SK-MEL-5 (cell line): ENCODE data around the gene TLR3. TPM values are rescaled to one million over a fixed set of nuclear protein-coding genes. Genes with fewer than 3 reads are reported as not detected.

Experiments
- DNase-seq: peaks from one replicate; pipeline ENCODE4 v3.0.0-alpha.2; 2016; ENCODE audit warnings: low read depth, low spot score
- in situ Hi-C: cut with HindIII; loops from 2 replicates; pipeline ENCODE4 v1.10.0; 2016; ENCODE audit warnings: low sequenced_read_pairs, high pct_unique_total_duplicates, low pct_unique_long_range_greater_than_20kb
- total RNA-seq: library from RNA; depleted of rRNA; stranded (reverse); fragments of >200 nt; shearing (Covaris generic); gene quantifications from 2 replicates; pipeline ENCODE4 v1.2.3, GENCODE V29; 2014

TLR3 gene
- total RNA-seq, 1 experiment from 2014 or later: 6.9 TPM

DNA sequence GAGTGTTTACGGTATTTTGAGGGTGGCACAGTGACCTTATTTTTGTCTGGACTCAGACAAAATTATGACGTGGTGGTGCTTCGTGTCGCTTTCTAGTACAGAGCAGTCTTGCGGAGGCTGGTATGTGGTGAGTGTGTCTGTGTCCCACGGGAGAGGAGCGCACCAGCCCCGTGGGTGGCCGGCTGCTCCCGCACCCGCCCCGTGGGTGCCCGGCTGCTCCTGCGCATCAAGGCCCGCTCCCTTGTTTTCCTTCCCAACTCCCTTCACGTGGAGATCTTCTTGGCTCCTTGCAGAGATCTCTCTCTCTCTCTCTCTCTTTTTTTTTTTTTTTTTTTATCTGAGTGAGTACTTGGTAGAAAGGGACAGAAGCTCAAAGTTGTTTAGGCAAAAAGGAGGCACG, 23.3 kb downstream of the TLR3 start:
- DNase-seq: no peak
- in situ Hi-C loops: no loop called here

DNA sequence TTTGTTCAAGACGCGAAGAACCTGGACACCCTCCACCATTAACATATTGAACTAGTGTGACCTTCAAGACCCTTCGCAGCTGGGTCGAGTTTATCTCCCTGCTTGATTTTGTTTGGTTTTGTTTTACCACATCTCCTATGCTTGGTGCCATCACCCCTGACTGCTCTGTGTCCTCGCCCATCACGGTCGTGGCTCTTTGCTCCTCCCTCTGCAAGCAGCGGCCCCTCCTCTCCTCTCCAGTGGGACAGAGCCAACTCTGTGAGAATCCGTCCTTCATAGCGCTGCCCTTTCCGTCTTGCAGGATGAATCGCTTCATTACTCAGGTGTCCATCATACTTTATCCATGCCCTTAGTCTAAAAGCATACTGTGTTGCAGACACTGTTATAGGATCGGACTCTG, 26.4 kb downstream of the TLR3 start:
- no peak for DNase-seq
- in situ Hi-C loops: no loop called here

- DNase-seq: no peak
These were observed 27.8 kb downstream of the TLR3 start for GRCh38 chr4:186096681-186097165.

DNA sequence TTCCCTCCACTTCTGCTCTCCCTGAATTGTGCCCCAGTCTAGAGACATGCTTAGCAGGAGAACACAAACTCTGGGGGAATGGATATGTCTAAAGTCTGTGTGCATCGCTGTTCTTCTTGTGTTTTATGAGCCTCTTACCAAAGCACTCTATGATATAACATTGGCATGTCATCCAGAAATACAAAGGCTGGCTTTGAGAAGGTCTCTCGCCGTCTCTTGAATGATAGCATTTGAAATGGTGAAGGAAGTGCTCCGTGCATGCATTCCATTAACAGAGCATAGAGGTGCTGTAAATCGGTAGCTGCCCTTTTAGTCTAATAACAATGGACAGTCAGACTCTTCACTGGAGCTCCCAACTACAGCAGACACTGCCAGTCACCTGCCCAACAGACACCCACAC, 28.4 kb downstream of the TLR3 start:
- in situ Hi-C loops: no loop called here
- peak; percentile 85 for DNase-seq

More at GRCh38 chr4:186096681-186097165, 27.8 kb downstream of the TLR3 start:
- in situ Hi-C loops: no loop called here

DNA sequence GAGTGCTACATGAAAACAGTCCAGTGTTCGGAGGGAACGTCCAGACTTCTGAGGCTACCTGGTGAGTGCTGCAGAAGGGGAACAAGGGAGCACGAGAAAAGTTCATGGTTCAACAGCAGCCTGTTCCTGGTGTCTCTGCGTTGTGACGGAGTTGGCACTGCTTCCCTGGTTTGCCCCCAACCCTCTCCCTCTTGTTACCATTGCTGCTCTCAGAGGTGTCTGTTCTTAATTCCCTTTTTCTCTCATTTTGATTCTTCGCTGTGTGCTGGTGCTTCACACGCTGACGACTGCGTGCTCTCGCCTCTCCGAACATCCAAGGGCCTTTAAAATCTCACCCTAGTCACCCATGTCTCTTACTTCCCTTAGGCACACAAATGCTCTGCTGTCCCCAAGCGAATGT, 34.0 kb downstream of the TLR3 start:
- in situ Hi-C loops: no loop called here
- no peak for DNase-seq

DNA sequence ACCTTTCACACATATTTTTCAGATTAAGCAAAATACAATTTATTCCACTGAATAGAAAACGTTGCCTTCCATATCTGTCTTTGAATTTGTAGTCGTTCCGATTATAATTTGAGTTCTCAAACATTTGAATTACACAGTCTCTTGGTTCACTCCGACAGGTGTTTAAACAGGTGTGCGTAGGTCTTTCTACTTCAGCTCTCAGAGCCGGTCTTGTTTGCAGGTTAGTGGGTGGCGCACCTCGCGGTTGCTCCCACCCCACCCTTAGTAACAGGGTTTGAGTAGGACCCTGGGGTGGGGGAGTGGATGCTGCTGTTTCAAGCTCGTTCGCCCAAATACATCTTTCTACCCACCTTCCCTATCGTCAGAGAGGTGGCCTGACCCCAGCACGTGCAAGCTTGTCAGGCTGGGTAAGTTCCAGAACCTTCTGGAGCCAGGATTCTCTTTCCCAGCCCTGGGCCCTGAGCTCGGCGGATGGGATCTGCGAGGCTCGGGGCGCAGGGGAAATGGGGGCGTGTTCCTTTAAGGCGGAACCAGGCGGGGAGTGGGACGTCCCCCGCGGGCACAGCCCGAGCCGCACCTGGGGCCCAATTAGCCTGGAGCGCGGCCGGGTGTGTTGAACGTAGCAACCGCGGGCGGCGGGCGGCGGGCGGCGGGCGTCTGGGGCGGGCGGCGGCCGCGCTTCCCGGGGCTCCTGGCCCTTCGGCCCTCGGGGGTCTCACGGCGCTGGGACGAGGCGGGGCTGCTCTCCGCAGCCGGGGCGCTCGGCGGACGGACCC, 35.3 kb downstream of the TLR3 start, which contains the start of gene FAM149A:
Gene FAM149A, plus strand, starts transcription at position 591 of the 776 bp plus-strand sequence.
- in situ Hi-C loops: no loop called here

GRCh38 chr4:186104890-186105646, 36.1 kb downstream of the TLR3 start:
- no peak for DNase-seq
- in situ Hi-C loops: no loop called here

More for the DNA sequence above, 35.3 kb downstream of the TLR3 start, which contains the start of gene FAM149A:
- DNase-seq: no peak

DNA sequence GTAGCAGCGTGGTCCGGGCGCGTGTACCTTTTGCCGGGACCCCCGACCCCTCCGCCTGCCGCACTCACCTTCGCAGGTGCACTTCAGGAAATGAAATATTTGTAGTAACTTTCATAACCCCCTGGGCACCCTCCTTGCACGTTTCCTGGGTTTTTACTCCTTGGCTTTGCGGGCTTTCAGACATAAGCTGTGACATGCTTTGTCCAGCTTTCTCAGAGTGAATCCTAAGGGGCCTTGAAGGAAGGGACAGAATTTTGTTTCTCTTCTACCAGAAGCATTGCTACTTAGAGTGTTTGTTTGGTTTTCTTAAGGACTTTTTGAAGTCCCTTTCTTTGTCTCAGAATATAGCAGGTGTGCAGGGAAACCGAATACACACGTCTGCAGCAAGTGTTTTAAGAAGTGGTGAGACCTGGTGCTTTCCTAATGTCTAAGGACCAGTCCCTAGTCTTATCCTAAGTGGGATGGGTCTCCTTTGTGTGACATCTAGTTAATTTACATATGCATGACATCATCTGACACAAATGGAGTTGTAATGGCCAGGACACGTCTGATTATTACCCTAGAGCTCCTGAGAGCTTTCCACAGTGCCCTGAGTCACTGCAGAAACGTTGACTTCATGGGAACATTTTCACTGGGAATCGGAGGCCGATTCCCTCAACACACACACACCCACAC, 36.8 kb downstream of the TLR3 start:
- no peak for DNase-seq
- in situ Hi-C loops: no loop called here

- DNase-seq: no peak
- in situ Hi-C loops: no loop called here
These were observed 39.0 kb downstream of the TLR3 start for GRCh38 chr4:186107947-186108346.

GRCh38 chr4:186108391-186108790, 39.4 kb downstream of the TLR3 start:
- no peak for DNase-seq
- in situ Hi-C loops: no loop called here

GRCh38 chr4:186109245-186109644, 40.3 kb downstream of the TLR3 start:
- no peak for DNase-seq
- in situ Hi-C loops: no loop called here

GRCh38 chr4:186116697-186117096, 47.7 kb downstream of the TLR3 start:
- in situ Hi-C loops: no loop called here
- no peak for DNase-seq

DNA sequence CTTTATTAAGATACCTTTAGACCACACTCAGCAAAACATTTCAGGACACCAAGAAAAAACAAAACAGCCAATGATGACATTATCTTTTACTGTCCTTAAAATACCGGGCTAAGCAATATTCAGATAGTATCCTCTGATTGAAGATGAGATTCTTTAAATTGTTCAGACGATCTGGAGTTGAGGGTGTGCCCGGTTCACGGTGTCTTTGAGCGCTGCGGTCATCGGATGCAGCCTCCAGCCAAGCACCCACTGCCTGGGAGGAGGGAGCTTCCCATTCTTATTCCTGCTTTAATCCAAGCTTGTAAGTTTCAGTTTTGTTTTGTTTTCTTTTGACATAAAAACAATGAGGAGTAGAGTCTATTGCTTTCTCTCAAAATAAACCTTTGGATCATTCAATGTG, 49.6 kb downstream of the TLR3 start:
- in situ Hi-C loops: no loop called here

GRCh38 chr4:186121057-186121456, 52.1 kb downstream of the TLR3 start:
- in situ Hi-C loops: no loop called here

More for the DNA sequence above, 49.6 kb downstream of the TLR3 start:
- DNase-seq: no peak

GRCh38 chr4:186128842-186129241, 59.9 kb downstream of the TLR3 start:
- DNase-seq: no peak
- in situ Hi-C loops: no loop called here

More at GRCh38 chr4:186121057-186121456, 52.1 kb downstream of the TLR3 start:
- DNase-seq: no peak

- no peak for DNase-seq
- in situ Hi-C loops: no loop called here
These were observed 63.0 kb downstream of the TLR3 start for GRCh38 chr4:186131935-186132334.

- in situ Hi-C loops: no loop called here
- peak; percentile 63 for DNase-seq
These were observed 63.8 kb downstream of the TLR3 start for GRCh38 chr4:186132577-186133242.

- in situ Hi-C loops: no loop called here
- DNase-seq: no peak
These were observed 65.3 kb downstream of the TLR3 start for GRCh38 chr4:186134257-186134656.
